GM12865 (cell line): ENCODE data around the gene ARHGEF38.

Experiments used
- DNase-seq: peaks from one replicate; pipeline ENCODE4 v3.0.0; 2010; ENCODE audit warnings: low read depth
- H3K4me3 ChIP-seq: 2 replicates; pipeline ENCODE4 v1.5.1; 2011; ENCODE audit warnings: mild to moderate bottlenecking, low read depth, low read length, control low read depth
- TF ChIP-seq, protein P1 (sequence below): IDR thresholded peaks from 2 replicates; pipeline ENCODE4 v1.5.1; 2011; ENCODE audit warnings: low read length, control low read depth, low read depth, inconsistent platforms; ENCODE audit not compliant: insufficient read depth; ENCODE audit errors: missing control alignments

ARHGEF38 gene

DNA sequence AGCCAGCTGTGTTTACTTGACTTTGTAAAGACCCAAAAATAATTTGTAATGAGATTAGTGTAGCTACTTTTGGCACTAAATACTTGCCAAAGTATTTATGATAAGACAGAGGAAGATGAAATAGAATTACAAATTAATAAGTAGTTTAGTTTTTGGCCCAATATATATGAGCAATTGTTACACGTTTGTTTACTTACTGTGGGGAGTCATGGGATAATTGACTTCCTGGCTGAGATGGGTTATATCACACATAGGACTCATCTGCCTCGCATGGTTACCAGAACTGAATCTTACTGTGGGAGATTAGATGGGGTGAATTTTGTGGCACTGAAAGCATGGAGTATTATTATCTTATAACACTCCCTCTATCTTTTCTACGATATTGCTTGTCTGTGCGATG lies 89.4 kb downstream of the ARHGEF38 start:
- DNase-seq: no peak
- TF ChIP-seq, protein P1, sequence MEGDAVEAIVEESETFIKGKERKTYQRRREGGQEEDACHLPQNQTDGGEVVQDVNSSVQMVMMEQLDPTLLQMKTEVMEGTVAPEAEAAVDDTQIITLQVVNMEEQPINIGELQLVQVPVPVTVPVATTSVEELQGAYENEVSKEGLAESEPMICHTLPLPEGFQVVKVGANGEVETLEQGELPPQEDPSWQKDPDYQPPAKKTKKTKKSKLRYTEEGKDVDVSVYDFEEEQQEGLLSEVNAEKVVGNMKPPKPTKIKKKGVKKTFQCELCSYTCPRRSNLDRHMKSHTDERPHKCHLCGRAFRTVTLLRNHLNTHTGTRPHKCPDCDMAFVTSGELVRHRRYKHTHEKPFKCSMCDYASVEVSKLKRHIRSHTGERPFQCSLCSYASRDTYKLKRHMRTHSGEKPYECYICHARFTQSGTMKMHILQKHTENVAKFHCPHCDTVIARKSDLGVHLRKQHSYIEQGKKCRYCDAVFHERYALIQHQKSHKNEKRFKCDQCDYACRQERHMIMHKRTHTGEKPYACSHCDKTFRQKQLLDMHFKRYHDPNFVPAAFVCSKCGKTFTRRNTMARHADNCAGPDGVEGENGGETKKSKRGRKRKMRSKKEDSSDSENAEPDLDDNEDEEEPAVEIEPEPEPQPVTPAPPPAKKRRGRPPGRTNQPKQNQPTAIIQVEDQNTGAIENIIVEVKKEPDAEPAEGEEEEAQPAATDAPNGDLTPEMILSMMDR: no peak
- no peak overlapping the region for H3K4me3 ChIP-seq

DNA sequence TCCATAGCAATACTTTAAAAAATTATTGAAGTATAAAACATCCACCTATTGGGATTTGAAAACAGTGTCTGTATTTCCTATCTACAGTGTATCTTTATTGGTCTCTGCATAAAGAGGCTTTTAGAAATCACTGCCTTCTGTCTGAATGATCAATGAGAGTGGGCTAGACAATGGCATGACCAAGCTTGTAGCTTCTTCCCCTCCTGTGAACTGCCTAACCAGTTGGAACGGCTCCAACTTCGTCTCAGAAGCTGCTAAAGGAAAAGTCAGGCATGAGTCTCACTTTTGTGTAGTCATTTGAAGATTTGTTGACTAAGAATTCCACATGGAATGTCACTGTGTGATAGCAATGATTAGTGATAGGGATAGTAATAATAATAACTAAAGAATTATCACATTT lies 91.8 kb downstream of the ARHGEF38 start:
- no peak for DNase-seq
- no peak overlapping the region for H3K4me3 ChIP-seq
- TF ChIP-seq, protein P1: no peak

DNA sequence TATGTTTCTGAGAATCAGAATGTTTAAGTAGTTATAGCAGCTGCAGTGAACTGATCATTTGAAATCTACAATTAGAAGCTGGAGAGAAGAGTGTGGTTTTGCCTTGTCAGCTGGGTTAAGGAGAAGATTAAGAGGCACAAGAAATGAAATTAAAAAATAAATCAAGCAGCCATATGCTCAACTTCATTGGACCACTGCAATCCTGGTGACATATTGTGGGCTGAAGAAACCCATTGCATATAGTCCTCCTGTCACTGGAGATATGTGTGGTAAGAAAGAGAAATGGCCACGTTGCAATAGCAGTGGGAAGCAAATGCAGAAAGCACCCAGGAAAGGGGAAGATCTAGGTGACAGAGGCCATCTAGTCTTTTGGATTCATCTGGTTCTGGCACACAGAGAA lies 93.0 kb downstream of the ARHGEF38 start:
- TF ChIP-seq, protein P1: no peak
- no peak overlapping the region for H3K4me3 ChIP-seq

DNA sequence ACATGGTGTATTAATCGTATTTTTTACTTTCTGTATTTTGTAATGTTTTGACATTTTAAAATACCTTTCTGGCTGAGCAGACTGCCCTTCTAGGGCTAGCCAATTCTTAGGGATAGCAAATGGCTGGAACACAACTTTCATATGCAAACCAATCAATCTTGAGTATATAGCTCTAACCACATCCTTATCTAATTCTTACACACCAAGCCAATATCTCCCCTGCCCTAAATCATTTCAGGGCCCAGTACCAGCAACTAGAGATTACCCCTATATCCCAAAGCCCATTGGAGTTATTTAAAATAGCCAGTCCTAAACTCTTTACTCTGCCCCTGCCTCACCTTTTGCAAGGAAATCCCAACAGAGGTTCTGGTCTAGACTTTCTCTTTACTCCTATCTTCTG lies 97.8 kb downstream of the ARHGEF38 start:
- no peak overlapping the region for H3K4me3 ChIP-seq
- TF ChIP-seq, protein P1: no peak
- DNase-seq: no peak

More for the DNA sequence above, 93.0 kb downstream of the ARHGEF38 start:
- DNase-seq: no peak

DNA sequence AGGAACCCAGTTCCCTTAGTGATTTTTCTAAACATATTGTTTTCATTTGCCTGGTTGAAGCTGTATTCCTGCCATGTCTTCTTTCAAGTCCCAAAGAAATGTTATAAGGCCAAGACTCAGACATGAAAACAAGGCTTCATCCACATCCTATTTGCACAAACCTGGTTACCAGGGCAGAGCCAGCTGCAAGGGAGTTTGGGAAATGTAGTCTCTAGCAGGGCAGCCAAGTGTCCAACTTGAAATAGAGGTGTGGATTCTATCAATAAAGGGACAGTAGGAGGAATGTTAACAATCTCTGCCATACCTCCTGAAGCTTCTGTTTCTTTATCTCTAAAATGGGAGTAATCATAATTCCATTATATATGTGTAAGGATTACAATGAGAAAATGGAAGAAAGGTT lies 99.5 kb downstream of the ARHGEF38 start:
- H3K4me3 ChIP-seq: no peak overlapping the region
- TF ChIP-seq, protein P1: no peak
- DNase-seq: no peak

DNA sequence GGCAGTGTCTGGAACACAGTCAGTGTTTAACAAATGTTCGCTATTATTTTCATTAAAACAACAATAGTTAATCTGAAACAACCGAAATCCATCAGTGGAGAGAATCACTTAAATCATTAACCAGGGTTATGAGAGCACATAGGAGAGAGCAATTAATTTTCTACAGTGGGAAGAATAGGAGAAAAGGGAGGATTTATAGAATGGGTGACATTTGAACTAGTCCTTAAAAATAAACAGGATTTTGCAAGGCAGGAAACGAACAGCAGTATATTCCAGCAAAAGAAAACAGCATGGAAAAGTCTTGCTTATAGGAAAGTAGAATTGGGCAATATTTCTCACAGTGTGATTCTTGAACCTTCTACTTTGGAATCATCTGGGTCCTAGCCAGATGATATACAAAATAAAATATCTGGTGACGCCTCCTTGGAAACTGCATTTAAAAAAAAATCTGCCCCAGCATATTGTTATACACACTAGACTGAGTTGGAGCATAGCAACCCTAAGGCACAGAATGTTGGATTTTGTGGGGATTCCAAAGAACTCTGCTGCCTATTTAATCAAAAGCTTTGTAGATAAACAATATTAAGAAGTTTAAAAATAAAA lies 100.0 kb downstream of the ARHGEF38 start:
- no peak overlapping the region for H3K4me3 ChIP-seq
- no peak for DNase-seq
- TF ChIP-seq, protein P1: no peak

DNA sequence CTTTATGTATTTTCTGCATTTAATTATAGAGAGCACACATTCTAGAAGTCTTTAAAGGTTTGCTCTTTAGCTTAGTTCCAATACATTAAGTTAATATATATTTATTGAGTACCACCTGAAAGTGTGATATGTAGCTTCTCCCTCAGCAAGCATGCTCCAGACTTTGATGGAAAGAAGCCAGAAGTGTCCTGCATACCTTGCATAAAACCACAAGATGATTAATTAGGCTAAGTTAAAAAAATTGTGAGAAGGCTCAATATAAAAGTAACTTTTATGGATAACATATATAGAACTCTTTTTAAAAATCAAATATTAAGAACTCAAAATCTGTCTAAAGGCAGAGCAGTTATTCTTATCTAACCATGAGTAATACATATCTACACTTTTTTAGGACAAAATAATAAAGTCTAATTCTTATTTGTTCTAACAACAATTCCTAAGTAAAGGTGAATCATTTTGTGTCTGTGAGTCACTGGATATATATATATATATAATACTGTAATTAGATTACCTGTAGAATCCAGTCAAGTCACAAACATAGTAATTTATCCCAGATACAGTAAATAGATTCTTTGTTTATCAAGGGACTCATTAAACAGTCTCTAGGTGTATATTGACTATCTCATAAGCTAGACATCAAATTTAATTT lies 104.8 kb downstream of the ARHGEF38 start:
- DNase-seq: no peak
- TF ChIP-seq, protein P1: no peak
- H3K4me3 ChIP-seq: no peak overlapping the region
